HG02571 (cell line): ENCODE results near the gene NTRK2.
A peak's percentile ranks its signal among the peaks of the same experiment; 100 is the strongest.

Source experiments
- ATAC-seq: cut with Tn5 transposase; IDR thresholded peaks from one replicate; pipeline ENCODE4 v1.9.1; 2021; ENCODE audit warnings: mild to moderate bottlenecking, moderate library complexity; ENCODE audit not compliant: unreplicated experiment

The NTRK2 gene

DNA sequence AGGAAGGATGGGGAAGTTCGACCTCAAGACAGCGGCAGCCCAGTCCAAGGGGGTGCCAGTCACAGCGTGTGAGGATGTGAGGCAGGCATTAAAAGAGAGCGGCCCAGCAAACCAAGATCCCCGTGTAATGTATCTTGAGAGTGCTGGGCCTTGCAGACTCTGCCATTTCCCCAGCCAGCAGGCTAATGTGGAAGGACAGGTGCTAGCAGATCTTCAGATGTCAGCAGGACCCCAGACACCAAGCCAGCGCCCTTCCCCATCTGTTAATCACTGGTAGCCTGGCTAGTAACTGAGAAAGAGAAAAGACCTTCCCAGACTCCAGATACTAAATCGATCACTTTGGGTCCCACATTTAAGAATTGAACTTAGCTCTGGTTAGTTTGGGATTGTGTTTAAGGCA lies 62.2 kb downstream of the NTRK2 start:
- no peak for ATAC-seq

DNA sequence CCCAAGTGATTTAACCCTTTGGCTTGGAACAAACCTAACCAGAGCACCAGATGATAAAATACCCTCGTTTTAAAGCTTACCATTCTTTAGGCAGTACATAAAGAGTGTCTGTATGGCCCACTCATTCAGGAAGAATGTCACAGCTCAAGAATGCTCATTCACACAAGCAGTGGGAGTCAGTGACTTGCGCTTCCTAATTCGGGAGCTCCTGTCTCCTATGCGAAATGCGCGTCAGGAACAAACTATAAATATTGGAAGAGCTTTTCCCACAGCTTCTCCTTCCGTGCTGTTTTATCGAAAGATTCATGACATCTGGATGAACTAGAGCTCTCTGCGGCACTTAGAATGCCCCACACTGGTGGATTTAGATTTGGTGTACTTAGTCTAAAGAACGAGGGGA lies 66.6 kb downstream of the NTRK2 start:
- no peak for ATAC-seq

DNA sequence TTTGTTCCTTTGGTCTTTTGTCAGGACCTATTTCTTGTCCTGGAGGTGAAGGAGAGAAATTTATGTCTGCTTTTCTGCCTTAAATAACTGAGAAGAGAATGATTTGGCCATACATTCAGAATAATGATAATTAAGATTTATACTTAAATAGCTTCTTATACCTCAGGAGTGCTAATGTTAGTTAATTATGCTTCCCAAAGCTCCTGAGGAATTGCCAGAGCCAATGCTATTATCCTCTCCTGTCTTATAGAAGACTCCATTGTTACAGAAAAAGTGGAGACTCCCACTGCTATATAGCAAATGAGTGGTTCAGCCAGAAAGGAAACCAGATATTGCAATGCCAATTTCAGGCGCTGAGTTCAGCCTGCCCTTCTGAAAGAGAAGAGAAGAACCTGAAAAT lies 67.0 kb downstream of the NTRK2 start:
- no peak for ATAC-seq

DNA sequence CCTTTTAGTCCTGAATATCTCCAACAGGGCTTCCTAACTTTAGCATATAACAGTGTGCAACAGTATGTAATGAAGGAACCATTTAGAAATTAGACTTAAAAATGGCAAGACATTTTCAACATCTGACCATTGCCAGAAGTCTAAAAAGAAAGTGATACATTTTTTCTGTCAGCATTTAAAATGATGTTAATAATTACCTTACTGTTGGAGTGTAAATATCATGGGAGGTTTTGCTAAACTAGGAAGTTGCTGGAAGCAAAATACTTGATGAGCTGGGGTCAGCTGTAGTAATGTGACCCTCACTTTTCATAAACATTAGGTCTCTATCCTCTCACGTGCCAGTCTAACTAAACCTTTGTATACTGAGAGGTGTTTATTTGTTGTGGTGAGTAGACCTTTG lies 68.8 kb downstream of the NTRK2 start:
- ATAC-seq = no peak

GRCh38 chr9:84742261-84742660 lies 72.7 kb downstream of the NTRK2 start:
- ATAC-seq = no peak

- no peak for ATAC-seq
These were observed 74.7 kb downstream of the NTRK2 start for GRCh38 chr9:84744195-84744594.

DNA sequence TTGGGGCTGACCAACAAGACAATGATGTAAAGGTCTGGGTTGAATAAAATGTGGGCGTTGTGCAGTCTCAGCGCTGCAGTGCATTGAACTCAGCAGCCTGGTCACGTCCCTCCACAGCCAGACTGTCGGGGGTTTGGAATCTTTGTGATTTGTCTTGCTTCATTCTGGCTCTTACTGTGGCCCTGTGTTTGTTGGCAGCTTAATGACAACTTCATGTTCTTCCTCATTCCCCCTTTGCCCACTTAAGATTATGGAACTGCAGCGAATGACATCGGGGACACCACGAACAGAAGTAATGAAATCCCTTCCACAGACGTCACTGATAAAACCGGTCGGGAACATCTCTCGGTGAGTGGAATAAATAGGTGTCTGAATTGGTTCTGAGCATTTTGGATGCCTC lies 75.2 kb downstream of the NTRK2 start:
- ATAC-seq = no peak

- ATAC-seq = no peak
These were observed 78.6 kb downstream of the NTRK2 start for GRCh38 chr9:84748112-84748511.

GRCh38 chr9:84750152-84750865 lies 80.8 kb downstream of the NTRK2 start:
- no peak for ATAC-seq

DNA sequence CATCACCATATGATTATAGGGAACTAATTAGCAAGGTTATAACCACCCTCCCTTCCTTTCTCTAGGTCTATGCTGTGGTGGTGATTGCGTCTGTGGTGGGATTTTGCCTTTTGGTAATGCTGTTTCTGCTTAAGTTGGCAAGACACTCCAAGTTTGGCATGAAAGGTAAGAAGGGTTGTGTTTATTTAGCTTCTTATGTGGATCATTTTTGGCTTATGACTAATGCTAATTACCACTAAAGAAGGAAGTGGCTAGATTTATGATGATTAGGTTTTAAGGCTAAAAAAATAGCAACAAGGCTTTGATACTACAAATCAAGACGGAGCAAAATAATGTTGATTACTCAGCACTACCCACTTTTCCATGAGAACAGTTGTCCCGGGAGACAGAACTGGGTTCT lies 82.4 kb downstream of the NTRK2 start:
- no peak for ATAC-seq

GRCh38 chr9:84754461-84754860 lies 84.9 kb downstream of the NTRK2 start:
- ATAC-seq = no peak

GRCh38 chr9:84754881-84755280 lies 85.4 kb downstream of the NTRK2 start:
- ATAC-seq = no peak

- ATAC-seq = no peak
These were observed 85.9 kb downstream of the NTRK2 start for GRCh38 chr9:84755380-84755779.

GRCh38 chr9:84756171-84756570 lies 86.6 kb downstream of the NTRK2 start:
- ATAC-seq = no peak

- no peak for ATAC-seq
These were observed 87.2 kb downstream of the NTRK2 start for GRCh38 chr9:84756731-84757130.

GRCh38 chr9:84758817-84759216 lies 89.3 kb downstream of the NTRK2 start:
- ATAC-seq = peak; percentile 3

DNA sequence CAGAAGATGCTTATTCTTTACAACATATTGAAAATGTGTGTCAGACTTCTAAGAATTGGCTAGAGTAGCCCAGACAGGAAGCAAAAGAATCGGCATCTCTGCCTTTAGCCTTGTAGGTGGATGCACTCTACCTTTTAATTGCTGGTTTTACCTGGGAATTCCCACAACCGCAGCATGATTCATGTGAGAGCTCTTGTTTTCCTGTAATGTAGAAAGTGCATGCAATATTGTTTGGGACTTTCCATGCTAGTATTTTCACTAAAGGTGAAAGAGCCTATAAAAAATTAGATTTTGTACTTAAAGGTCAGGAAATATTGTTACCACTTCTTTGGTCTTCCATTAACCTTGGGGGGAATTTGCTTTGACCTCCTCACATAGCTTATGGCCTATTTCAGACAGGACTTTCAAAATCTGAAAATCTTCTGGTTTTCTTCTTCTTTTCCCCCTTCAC lies 89.8 kb downstream of the NTRK2 start:
- ATAC-seq = peak; percentile 68

DNA sequence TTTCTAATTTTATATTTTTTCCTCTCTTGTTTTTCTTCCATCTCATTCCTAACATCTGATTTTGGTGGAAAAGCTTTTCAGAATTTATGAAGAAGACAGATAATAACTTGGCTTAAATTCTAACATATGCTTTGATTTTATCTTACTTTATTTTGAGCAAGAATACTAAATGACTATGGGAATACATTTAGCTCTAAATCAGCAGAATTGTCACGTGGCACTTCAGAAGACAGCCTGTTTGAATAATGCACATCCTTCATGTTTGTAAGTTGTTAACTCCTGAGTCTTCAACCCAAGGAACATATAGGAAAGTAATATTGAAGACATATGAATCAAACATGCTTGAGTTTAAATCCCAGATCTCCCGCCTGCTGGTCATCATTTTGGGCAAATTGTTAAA lies 90.3 kb downstream of the NTRK2 start:
- ATAC-seq = no peak

DNA sequence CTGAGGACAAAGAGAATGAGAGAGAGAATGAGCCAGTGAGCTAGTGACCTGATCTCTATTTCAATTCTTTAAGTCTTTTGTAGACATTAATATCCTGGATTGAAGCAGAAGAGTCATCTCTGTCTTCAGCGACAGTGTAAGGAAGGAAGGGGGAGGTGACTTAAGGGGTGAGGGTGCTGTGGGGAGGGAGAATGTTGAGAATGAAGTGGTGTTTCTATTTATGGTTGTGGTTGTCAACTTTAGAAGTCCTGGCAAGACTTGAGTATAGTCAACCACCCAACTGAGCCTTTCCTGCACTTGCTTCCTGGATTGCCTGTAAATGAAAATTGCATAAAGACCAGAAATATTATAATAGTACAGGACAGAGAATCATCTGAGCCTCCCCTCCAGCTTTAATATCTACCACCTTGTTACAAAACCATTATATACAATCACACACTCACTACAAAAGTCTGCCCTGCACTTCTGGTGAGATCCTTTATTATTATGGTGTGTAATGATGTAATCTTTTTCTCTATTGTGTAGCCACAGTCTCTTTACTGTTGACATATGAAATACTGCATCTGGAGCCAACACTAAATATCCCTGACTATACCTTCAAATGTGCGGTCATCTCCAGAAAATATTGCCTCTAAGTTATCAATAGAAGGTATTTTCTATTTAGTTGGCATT lies 91.7 kb downstream of the NTRK2 start:
- no peak for ATAC-seq

GRCh38 chr9:84772511-84772910 lies 103.0 kb downstream of the NTRK2 start:
- no peak for ATAC-seq

DNA sequence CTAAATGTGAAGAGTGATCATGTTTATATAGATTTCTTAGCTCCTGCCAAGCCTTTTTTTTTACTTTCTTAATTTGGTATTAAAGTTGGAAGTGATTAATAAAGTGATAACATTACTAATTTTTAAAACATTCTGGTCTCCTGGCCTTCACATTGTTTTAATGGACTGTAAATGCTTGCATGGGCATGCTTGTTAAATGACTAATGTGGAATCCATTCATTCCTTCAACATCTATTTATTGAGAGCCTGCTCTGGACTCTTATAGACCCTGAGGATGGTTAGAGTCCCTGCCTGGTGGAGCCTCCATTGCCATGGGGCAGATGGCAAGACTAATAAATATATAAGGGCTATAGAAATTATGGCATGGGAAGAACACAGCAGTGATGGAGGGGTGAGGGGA lies 103.5 kb downstream of the NTRK2 start:
- ATAC-seq = no peak

GRCh38 chr9:84775056-84775643 lies 105.6 kb downstream of the NTRK2 start:
- ATAC-seq = no peak
